H9 (cell line): Measurements from ENCODE around the gene ANO6. TPM values are rescaled to one million over a fixed set of nuclear protein-coding genes. Genes with fewer than 3 reads are reported as not detected.

ENCODE experiments used
- DNase-seq: peaks from one replicate; pipeline ENCODE4 v3.0.0-alpha.2; 2017
- H2AFZ ChIP-seq: one replicate; pipeline ENCODE4 v1.6.1; 2013; ENCODE audit warnings: mild to moderate bottlenecking, low read length, control low read depth, moderate library complexity
- H2AK5ac ChIP-seq: 2 replicates; pipeline ENCODE4 v1.6.1; 2013; ENCODE audit warnings: low read length, control low read depth, mixed read lengths; ENCODE audit not compliant: insufficient read length
- H2BK120ac ChIP-seq: one replicate; pipeline ENCODE4 v1.6.1; 2013; ENCODE audit warnings: low read depth, mild to moderate bottlenecking, low read length, control low read depth, inconsistent platforms; ENCODE audit not compliant: poor library complexity, severe bottlenecking
- H2BK12ac ChIP-seq: 2 replicates; pipeline ENCODE4 v1.6.1; 2013; ENCODE audit warnings: low read length, control low read depth, mixed read lengths, low read depth; ENCODE audit not compliant: insufficient read length
- H2BK15ac ChIP-seq: 2 replicates; pipeline ENCODE4 v1.6.1; 2013; ENCODE audit warnings: low read depth, low read length, control low read depth
- H2BK20ac ChIP-seq: one replicate; pipeline ENCODE4 v1.6.1; 2013; ENCODE audit warnings: low read depth, mild to moderate bottlenecking, low read length, control low read depth, inconsistent platforms; ENCODE audit not compliant: poor library complexity, severe bottlenecking
- H2BK5ac ChIP-seq: 2 replicates; pipeline ENCODE4 v1.6.1; 2013; ENCODE audit warnings: low read length, control low read depth, mixed read lengths; ENCODE audit not compliant: insufficient read length
- H3K14ac ChIP-seq: 2 replicates; pipeline ENCODE4 v1.6.1; 2013; ENCODE audit warnings: low read length, control low read depth; ENCODE audit not compliant: insufficient read depth
- H3K18ac ChIP-seq: 2 replicates; pipeline ENCODE4 v1.6.1; 2013; ENCODE audit warnings: low read depth, mild to moderate bottlenecking, mixed read lengths, low read length, control low read depth; ENCODE audit not compliant: insufficient read length
- H3K23ac ChIP-seq: 2 replicates; pipeline ENCODE4 v1.6.1; 2013; ENCODE audit warnings: low read length, control low read depth, mixed read lengths, low read depth; ENCODE audit not compliant: insufficient read length
- H3K23me2 ChIP-seq: 2 replicates; pipeline ENCODE4 v1.6.1; 2013; ENCODE audit warnings: low read depth, mild to moderate bottlenecking, mixed read lengths, low read length, control low read depth; ENCODE audit not compliant: insufficient read length, poor library complexity, severe bottlenecking
- H3K27ac ChIP-seq: 2 replicates; pipeline ENCODE4 v1.5.1; 2013; ENCODE audit warnings: low read length, control low read depth, mixed read lengths, low read depth; ENCODE audit not compliant: insufficient read length
- H3K27me3 ChIP-seq: 2 replicates; pipeline ENCODE4 v1.6.1; 2013; ENCODE audit warnings: low read length, control low read depth, inconsistent platforms; ENCODE audit not compliant: insufficient read depth
- H3K4ac ChIP-seq: 2 replicates; pipeline ENCODE4 v1.6.1; 2013; ENCODE audit warnings: low read depth, mild to moderate bottlenecking, control low read depth, inconsistent platforms, low read length, moderate library complexity
- H3K4me1 ChIP-seq: 2 replicates; pipeline ENCODE4 v1.6.1; 2013; ENCODE audit warnings: low read length, control low read depth, inconsistent platforms; ENCODE audit not compliant: insufficient read depth
- H3K4me2 ChIP-seq: 2 replicates; pipeline ENCODE4 v1.6.1; 2013; ENCODE audit warnings: low read length, control low read depth, mixed read lengths; ENCODE audit not compliant: insufficient read length, insufficient read depth
- H3K56ac ChIP-seq: 2 replicates; pipeline ENCODE4 v1.6.1; 2013; ENCODE audit warnings: low read depth, mild to moderate bottlenecking, mixed read lengths, low read length, control low read depth; ENCODE audit not compliant: insufficient read length
- H3K79me1 ChIP-seq: 2 replicates; pipeline ENCODE4 v1.6.1; 2013; ENCODE audit warnings: low read depth, mild to moderate bottlenecking, moderate library complexity, low read length, control low read depth, inconsistent platforms; ENCODE audit not compliant: insufficient read depth, poor library complexity, severe bottlenecking
- H3K79me2 ChIP-seq: 2 replicates; pipeline ENCODE4 v1.6.1; 2013; ENCODE audit warnings: low read length, control low read depth, inconsistent platforms; ENCODE audit not compliant: insufficient read depth
- H3K9ac ChIP-seq: 2 replicates; pipeline ENCODE4 v1.6.1; 2013; ENCODE audit warnings: low read length, control low read depth, mixed read lengths; ENCODE audit not compliant: insufficient read length; ENCODE audit errors: extremely low read depth
- H3K9me3 ChIP-seq: one replicate; pipeline ENCODE4 v1.6.1; 2013; ENCODE audit warnings: low read depth, low read length, inconsistent platforms; ENCODE audit not compliant: control insufficient read depth
- H3T11ph ChIP-seq: one replicate; pipeline ENCODE4 v1.6.1; 2013; ENCODE audit warnings: mild to moderate bottlenecking, low read length, control low read depth, inconsistent platforms
- H4K20me1 ChIP-seq: one replicate; pipeline ENCODE4 v1.6.1; 2013; ENCODE audit not compliant: control insufficient read depth, insufficient read length, insufficient read depth
- H4K5ac ChIP-seq: 2 replicates; pipeline ENCODE4 v1.6.1; 2013; ENCODE audit warnings: low read depth, mild to moderate bottlenecking, mixed read lengths, low read length, control low read depth; ENCODE audit not compliant: insufficient read length
- H4K8ac ChIP-seq: replicated peaks from 2 replicates; pipeline ENCODE4 v1.6.1; 2013; ENCODE audit warnings: low read length, control low read depth, mixed read lengths, low read depth; ENCODE audit not compliant: insufficient read length
- H4K91ac ChIP-seq: 2 replicates; pipeline ENCODE4 v1.6.1; 2013; ENCODE audit warnings: low read depth, mild to moderate bottlenecking, moderate library complexity, mixed read lengths, low read length, control low read depth; ENCODE audit not compliant: insufficient read length
- H3K27ac Mint-ChIP-seq, 3 experiments: 2 replicates in 2 of 3; 3 replicates in 1 of 3; pipeline ENCODE4 v1.8.0; 2020 to 2021; ENCODE audit warnings: mixed read lengths in 3 of 3, mild to moderate bottlenecking in 1 of 3, moderate library complexity in 1 of 3
- H3K27me3 Mint-ChIP-seq: 2 replicates; pipeline ENCODE4 v1.8.0; 2021; ENCODE audit warnings: low read depth, mild to moderate bottlenecking, moderate library complexity, mixed read lengths
- H3K36me3 Mint-ChIP-seq, 3 experiments: 2 replicates in 2 of 3; 3 replicates in 1 of 3; pipeline ENCODE4 v1.8.0; 2020 to 2021; ENCODE audit warnings: low read depth in 3 of 3, mixed read lengths in 3 of 3; ENCODE audit not compliant: insufficient read depth in 1 of 3
- H3K4me1 Mint-ChIP-seq, 2 experiments: 2 replicates each; pipeline ENCODE4 v1.8.0; 2020; ENCODE audit warnings: mixed read lengths in 2 of 2
- H3K4me3 Mint-ChIP-seq, 2 experiments: 2 replicates in 1 of 2; 3 replicates in 1 of 2; pipeline ENCODE4 v1.8.0; 2020 to 2021; ENCODE audit warnings: mild to moderate bottlenecking in 2 of 2, mixed read lengths in 2 of 2, moderate library complexity in 1 of 2
- H3K9me3 Mint-ChIP-seq, 2 experiments: 2 replicates in 1 of 2; 3 replicates in 1 of 2; pipeline ENCODE4 v1.8.0; 2020; ENCODE audit warnings: mild to moderate bottlenecking in 2 of 2, mixed read lengths in 2 of 2, moderate library complexity in 1 of 2
- CTCF ChIP-seq: fragments of 200-600 bp; sonication (generic); conservative IDR thresholded peaks from 3 replicates; pipeline ENCODE4 v1.8.0; 2021; ENCODE audit warnings: antibody characterized with exemption, mild to moderate bottlenecking
- WGBS: extraction: QIAGEN DNeasy Blood & Tissue Kit; methylation state at CpG from one replicate; pipeline ENCODE4 v1.1.7; 2013; ENCODE audit warnings: missing lambda C conversion rate, low lambda C conversion rate, mixed read lengths; ENCODE audit not compliant: insufficient read length; ENCODE audit errors: extremely low coverage; 5-methylcytosine and 5-hydroxymethylcytosine counted together
- total RNA-seq: library from RNA; stranded (reverse); gene quantifications from 2 replicates; pipeline ENCODE4 v1.2.1, GENCODE V29; 2021

Gene ANO6
- total RNA-seq, 1 experiment from 2014 or later: 24.3 TPM

DNA sequence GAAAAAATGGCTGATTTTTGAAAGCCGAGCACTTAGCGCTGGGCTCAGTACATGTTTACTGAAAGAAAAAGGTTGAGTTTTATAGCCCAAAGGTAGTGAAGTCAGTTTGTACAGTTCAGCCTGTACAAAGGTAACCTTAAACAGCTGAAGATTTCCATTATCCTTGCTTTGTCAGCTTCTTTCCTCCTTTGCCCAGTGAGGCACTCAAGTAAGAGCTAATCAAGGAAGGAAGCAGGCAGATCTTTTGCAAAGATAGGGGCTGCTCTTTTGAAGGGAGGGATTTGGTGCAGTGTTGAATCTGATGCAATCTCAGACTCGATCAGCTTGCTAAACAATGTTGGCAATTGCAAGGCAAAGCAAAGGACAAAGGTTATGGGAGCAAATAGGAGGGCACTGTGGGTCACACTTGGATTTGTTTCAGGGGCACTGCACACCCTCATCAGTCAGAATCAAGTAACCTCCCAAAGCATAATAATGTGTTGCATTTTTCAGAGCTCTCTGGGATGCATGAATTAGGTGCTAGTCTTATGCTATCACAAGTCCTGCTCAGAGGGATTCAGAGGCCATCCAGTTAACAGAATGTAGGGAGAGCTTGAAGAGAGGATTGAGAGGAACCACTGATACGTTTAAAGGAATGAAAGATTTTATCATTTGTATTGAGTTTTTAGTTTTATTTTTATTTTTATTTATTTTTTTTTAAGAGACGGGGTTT, 44.4 kb downstream of the ANO6 start:
- H3K9ac ChIP-seq: no peak overlapping the region
- peaks cover 0 to 7% (median 2%) of the 10 kb centered on the region in 3 experiments; a peak in 3 of 7 replicates for H3K36me3 Mint-ChIP-seq
- H2BK120ac ChIP-seq: no peak overlapping the region
- H3K4me3 Mint-ChIP-seq: no peak overlapping the region
- 0 out of 2 replicates have a peak, but pooled peaks cover 2% of the 10 kb centered on the region for H3K79me2 ChIP-seq
- no peaks in the 10 kb centered on the region for H3K79me1 ChIP-seq
- peak overlapping the region in 2 of 3 experiments; percentile 85 to 89; a peak in 6 of 7 replicates for H3K27ac Mint-ChIP-seq
- H3K18ac ChIP-seq: no peak overlapping the region
- H3K4me1 Mint-ChIP-seq: peaks cover 24 to 30% of the 10 kb centered on the region in 2 experiments
- H3K27me3 ChIP-seq: no peaks in the 10 kb centered on the region
- H2BK20ac ChIP-seq: no peak overlapping the region
- H3T11ph ChIP-seq: no peak overlapping the region
- no peak for DNase-seq
- H3K9me3 ChIP-seq: no peaks in the 10 kb centered on the region
- H3K4me1 ChIP-seq: peaks cover 7% of the 10 kb centered on the region; the same call in 1 of the 2 replicates
- no peaks in the 10 kb centered on the region; the same call in 1 of the 2 replicates for H3K27me3 Mint-ChIP-seq
- H3K4me2 ChIP-seq: no peak overlapping the region
- H4K5ac ChIP-seq: no peak overlapping the region
- H2AFZ ChIP-seq: no peak overlapping the region
- no CpG with 5 or more reads among the region's 5 CpGs for WGBS
- H4K91ac ChIP-seq: no peak overlapping the region
- H2BK5ac ChIP-seq: no peak overlapping the region
- no peak overlapping the region for H3K14ac ChIP-seq
- H3K4ac ChIP-seq: no peak overlapping the region
- H3K56ac ChIP-seq: no peak overlapping the region
- H3K9me3 Mint-ChIP-seq: no peaks in the 10 kb centered on the region
- H4K20me1 ChIP-seq: no peaks in the 10 kb centered on the region
- H3K27ac ChIP-seq: no peak overlapping the region
- H3K23ac ChIP-seq: no peak overlapping the region
- no peak for TF ChIP-seq CTCF
- no peak overlapping the region for H2BK12ac ChIP-seq
- no peak overlapping the region for H4K8ac ChIP-seq
- H2AK5ac ChIP-seq: no peak overlapping the region
- H2BK15ac ChIP-seq: no peak overlapping the region
- no peaks in the 10 kb centered on the region for H3K23me2 ChIP-seq
